T-cell (primary cell): ENCODE results near the gene PERP. TPM values are rescaled to one million over a fixed set of nuclear protein-coding genes. Genes with fewer than 3 reads are reported as not detected.
"Not testable (repeated sequence)": the region's sequence is repeated elsewhere in the genome, so short reads cannot be mapped to it uniquely, and the experiment has no call there.

Experiments
- ATAC-seq, 4 experiments: fragments of 200-7000 bp in 3 of 4; fragments of 150-1000 bp in 1 of 4; cut with Tn5 transposase; replicated peaks in 1 of 4; 1 replicate in 3 of 4; 2 replicates in 1 of 4; pipeline ENCODE4 v1.10.0; 2021; ENCODE audit warnings: moderate library complexity in 3 of 4, mild to moderate bottlenecking in 2 of 4, moderate number of reproducible peaks in 1 of 4
- CTCF ChIA-PET, 2 donors: fragments of 300-600 bp; sonication (Branson Sonifier 250); formaldehyde crosslinking; loops; one replicate each; lab custom pipeline; 2022; ENCODE audit warnings: antibody characterized with exemption in 2 of 2; lab: Charles Lee
- POLR2A ChIA-PET, 2 donors: fragments of 300-600 bp; sonication (Branson Sonifier 250); formaldehyde crosslinking; loops; one replicate each; lab custom pipeline; 2022; ENCODE audit warnings: antibody characterized with exemption in 2 of 2; lab: Charles Lee
- DNase-seq, 35 experiments: peaks; one replicate each; pipeline versions ENCODE4 v3.0.0 to v3.0.0-alpha.2; 2013 to 2023
- H3K27ac ChIP-seq: one replicate; pipeline ENCODE4 v1.5.1; 2013; ENCODE audit warnings: low read length
- H3K27me3 ChIP-seq, 2 experiments: replicated peaks in 1 of 2; 1 replicate in 1 of 2; 2 replicates in 1 of 2; pipeline versions ENCODE4 v1.6.1 to v1.7.0; 2013; ENCODE audit warnings: low read length in 1 of 2, mixed read lengths in 1 of 2; ENCODE audit not compliant: control insufficient read depth in 2 of 2, insufficient read depth in 2 of 2; ENCODE audit errors: extremely low read depth in 1 of 2
- H3K36me3 ChIP-seq, 2 donors: 1 replicate in 1 of 2; 2 replicates in 1 of 2; pipeline versions ENCODE4 v1.6.1 to v1.7.0; 2013; ENCODE audit warnings: low read length in 1 of 2; ENCODE audit not compliant: control insufficient read depth in 2 of 2, insufficient read depth in 1 of 2; ENCODE audit errors: extremely low read depth in 1 of 2
- H3K4me1 ChIP-seq, 2 experiments: 1 replicate in 1 of 2; 2 replicates in 1 of 2; pipeline versions ENCODE4 v1.6.1 to v1.7.0; 2013; ENCODE audit warnings: low read length in 2 of 2, mixed read lengths in 1 of 2; ENCODE audit not compliant: insufficient read depth in 2 of 2, control insufficient read depth in 1 of 2; ENCODE audit errors: extremely low read depth in 1 of 2
- H3K4me3 ChIP-seq, 2 donors: 1 replicate in 1 of 2; 2 replicates in 1 of 2; pipeline versions ENCODE4 v1.5.1 to v1.7.0; 2013; ENCODE audit warnings: mild to moderate bottlenecking in 2 of 2, low read length in 1 of 2, moderate library complexity in 1 of 2; ENCODE audit not compliant: control insufficient read depth in 1 of 2; ENCODE audit errors: extremely low read depth in 1 of 2
- H3K9me3 ChIP-seq: 2 replicates; pipeline ENCODE4 v1.7.0; 2013
- H3K27ac Mint-ChIP-seq, 2 donors: one replicate each; pipeline ENCODE4 v1.8.0; 2020 to 2021; ENCODE audit warnings: mild to moderate bottlenecking in 2 of 2, mixed read lengths in 2 of 2
- H3K27me3 Mint-ChIP-seq, 2 donors: one replicate each; pipeline ENCODE4 v1.8.0; 2021 to 2022; ENCODE audit warnings: mixed read lengths in 2 of 2
- H3K36me3 Mint-ChIP-seq: one replicate; pipeline ENCODE4 v1.8.0; 2021; ENCODE audit warnings: mixed read lengths
- H3K4me1 Mint-ChIP-seq, 3 donors: one replicate each; pipeline ENCODE4 v1.8.0; 2020 to 2022; ENCODE audit warnings: mixed read lengths in 3 of 3, mild to moderate bottlenecking in 1 of 3
- H3K4me3 Mint-ChIP-seq, 3 donors: one replicate each; pipeline ENCODE4 v1.8.0; 2020 to 2022; ENCODE audit warnings: mild to moderate bottlenecking in 3 of 3, mixed read lengths in 3 of 3, moderate library complexity in 3 of 3
- H3K9me3 Mint-ChIP-seq, 3 donors: one replicate each; pipeline ENCODE4 v1.8.0; 2020 to 2022; ENCODE audit warnings: mixed read lengths in 3 of 3
- WGBS: methylation state at CpG from one replicate; pipeline ENCODE4 v1.1.5; 2013; ENCODE audit warnings: missing lambda C conversion rate; ENCODE audit not compliant: insufficient coverage; 5-methylcytosine and 5-hydroxymethylcytosine counted together
- total RNA-seq, 35 experiments: library from RNA in 6 of 35; stranded (reverse) in 6 of 35; fragments of 120-200 nt in 1 of 35; gene quantifications; one replicate each; pipeline versions ENCODE4 v1.2.1 to v1.2.4 and lab custom pipeline; 2013 to 2026

The PERP gene
- total RNA-seq, 5 donors from 2014 or later (not counting 1 experiment from before 2014, with no cell fraction given): 0.80 to 6.2 (median 2.4) TPM

DNA sequence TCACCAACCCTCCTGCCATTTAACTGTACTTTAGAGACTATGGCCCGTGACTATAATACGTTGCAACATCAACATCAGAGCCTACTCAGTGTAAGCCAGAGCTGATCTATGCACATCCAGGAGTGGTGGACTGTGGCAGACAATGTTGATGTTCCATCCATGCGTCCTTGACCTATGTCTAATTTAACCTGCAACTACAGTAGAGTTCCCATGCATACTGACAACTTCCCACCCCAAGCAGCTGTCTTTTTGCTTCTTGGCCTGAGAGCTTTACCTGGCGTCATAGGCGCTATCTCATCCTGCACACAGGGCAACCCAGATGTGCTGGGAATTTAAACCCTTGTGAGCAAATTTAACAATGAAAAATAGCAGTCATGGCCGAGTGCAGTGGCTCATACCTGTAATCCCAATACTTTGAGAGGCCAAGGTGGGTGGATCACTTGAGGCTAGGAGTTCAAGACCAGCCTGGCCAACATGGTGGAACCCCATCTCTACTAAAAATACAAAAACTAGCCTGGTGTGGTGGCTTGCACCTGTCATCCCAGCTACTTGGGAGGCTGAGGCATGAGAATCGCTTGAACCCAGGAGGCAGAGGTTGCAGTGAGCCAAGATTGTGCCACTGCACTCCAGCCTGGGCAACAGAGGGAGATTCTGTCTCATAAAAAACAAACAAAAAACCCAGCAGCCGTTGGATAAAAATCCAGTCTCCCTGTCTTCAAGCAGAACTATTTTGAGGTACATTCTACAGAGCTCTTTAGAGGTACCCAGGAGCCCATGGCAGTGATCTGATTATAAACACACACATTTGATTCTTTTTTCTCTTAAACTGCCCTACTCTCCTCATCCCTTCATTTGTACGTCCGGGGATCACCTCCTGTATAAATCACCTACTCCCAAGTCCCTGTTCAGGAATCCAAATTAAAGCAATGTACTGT is 22.0 kb downstream of the PERP start:
- DNase-seq (no peak), ATAC-seq (no peak)
- Histone ChIP-seq H3K4me3 (no peak overlapping the region), H3K27ac (no peak overlapping the region), H3K9me3 (no peaks in the 10 kb centered on the region), H3K27me3 (peaks cover 0 to 2% of the 10 kb centered on the region in 2 experiments), H3K4me1 (no peaks in the 10 kb centered on the region), H3K36me3 (no peaks in the 10 kb centered on the region)
- peaks cover 5 to 41% of the 10 kb centered on the region in 2 donors for H3K27me3 Mint-ChIP-seq
- POLR2A ChIA-PET: no interaction called here
- no peak overlapping the region for H3K27ac Mint-ChIP-seq
- no peaks in the 10 kb centered on the region for H3K4me1 Mint-ChIP-seq
- H3K9me3 Mint-ChIP-seq: no peaks in the 10 kb centered on the region
- H3K4me3 Mint-ChIP-seq: no peak overlapping the region
- 81% methylated on average over 7 of the region's 10 CpGs for WGBS
- CTCF ChIA-PET: interaction anchor here in 1 of 2 donors (0.5 to 0.6 kb wide), 2 partner anchors 9 to 199 kb away, joined by 3 to 4 read pairs; no protein-coding TSS in a partner anchor
- H3K36me3 Mint-ChIP-seq: no peaks in the 10 kb centered on the region

DNA sequence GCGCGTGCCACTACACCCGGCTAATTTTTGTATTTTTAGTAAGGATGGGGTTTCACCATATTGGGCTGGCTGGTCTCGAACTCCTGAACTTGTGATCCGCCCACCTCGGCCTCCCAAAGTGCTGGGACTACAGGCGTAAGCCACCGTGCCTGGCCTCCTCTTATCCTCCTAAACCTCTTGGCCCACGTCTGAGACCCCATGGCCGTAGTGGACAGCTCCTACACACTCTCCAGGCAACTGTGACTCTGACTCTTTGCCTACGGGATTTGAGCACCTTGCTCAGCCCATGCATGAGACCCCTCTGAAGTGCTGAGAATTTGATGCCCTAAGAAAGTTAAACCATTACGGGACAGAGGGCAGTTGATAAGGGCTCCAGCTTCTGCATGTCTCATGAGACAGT is 25.0 kb downstream of the PERP start:
- POLR2A ChIA-PET: no interaction called here
- no peaks in the 10 kb centered on the region for H3K4me1 Mint-ChIP-seq
- peaks cover 0 to 3% (median 0%) of the 10 kb centered on the region in 3 donors for H3K9me3 Mint-ChIP-seq
- Histone ChIP-seq H3K4me1 (no peaks in the 10 kb centered on the region), H3K36me3 (no peaks in the 10 kb centered on the region), H3K9me3 (no peaks in the 10 kb centered on the region), H3K27me3 (peaks cover 0 to 2% of the 10 kb centered on the region in 2 experiments), H3K4me3 (no peak overlapping the region), H3K27ac (no peak overlapping the region)
- ATAC-seq (no peak), DNase-seq (no peak)
- CTCF ChIA-PET: no interaction called here
- peaks cover 22 to 51% of the 10 kb centered on the region in 2 donors for H3K27me3 Mint-ChIP-seq
- H3K36me3 Mint-ChIP-seq: no peaks in the 10 kb centered on the region
- no peak overlapping the region for H3K4me3 Mint-ChIP-seq
- WGBS: 75% methylated on average over 6 of the region's 12 CpGs
- H3K27ac Mint-ChIP-seq: no peak overlapping the region

DNA sequence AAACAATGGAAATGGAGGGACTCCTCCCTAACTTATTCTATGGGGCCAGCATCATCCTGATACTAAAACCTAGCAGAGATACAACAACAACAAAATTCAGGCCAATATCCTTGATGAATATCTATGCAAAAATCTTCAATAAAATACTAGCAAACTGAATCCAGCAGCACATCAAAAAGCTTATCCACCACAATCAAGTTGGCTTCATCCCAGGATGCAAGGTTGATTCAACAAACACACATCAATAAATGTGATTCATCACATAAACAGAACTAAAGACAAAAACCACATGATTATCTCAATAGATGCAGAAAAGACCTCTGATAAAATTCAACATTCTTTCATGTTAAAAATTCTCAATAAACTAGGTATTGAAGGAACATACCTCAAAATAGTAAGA is 27.7 kb downstream of the PERP start:
- CTCF ChIA-PET, H3K4me1 Mint-ChIP-seq, H3K9me3 ChIP-seq, H3K27ac ChIP-seq, ATAC-seq, H3K4me3 ChIP-seq, H3K36me3 ChIP-seq, H3K9me3 Mint-ChIP-seq, H3K4me1 ChIP-seq, DNase-seq, H3K36me3 Mint-ChIP-seq, H3K4me3 Mint-ChIP-seq, H3K27ac Mint-ChIP-seq, POLR2A ChIA-PET: not testable (repeated sequence)
- H3K27me3 Mint-ChIP-seq: peaks cover 41 to 66% of the 10 kb centered on the region in 2 donors
- H3K27me3 ChIP-seq: peaks cover 0 to 12% of the 10 kb centered on the region in 2 experiments

DNA sequence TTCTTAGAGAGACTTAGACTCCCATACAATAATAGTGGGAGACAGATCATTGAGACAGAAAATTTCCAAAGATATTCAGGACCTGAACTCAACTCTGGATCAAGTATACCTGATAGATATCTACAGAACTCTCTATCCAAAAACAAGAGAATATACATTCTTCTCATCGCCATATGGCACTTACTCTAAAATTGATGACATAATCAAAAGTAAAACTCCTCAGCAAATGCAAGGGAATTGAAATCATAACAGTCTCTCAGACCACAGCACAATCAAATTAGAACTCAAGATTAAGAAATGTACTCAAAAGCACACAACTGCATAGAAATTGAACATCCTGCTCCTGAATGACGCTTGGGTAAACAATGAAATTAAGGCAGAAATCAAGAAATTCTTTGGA is 28.7 kb downstream of the PERP start:
- H3K4me3 Mint-ChIP-seq: no peak overlapping the region
- peaks cover 6 to 11% (median 8%) of the 10 kb centered on the region in 3 donors for H3K9me3 Mint-ChIP-seq
- Histone ChIP-seq H3K36me3 (no peaks in the 10 kb centered on the region), H3K4me1 (no peaks in the 10 kb centered on the region), H3K27ac (no peak overlapping the region), H3K4me3 (no peak overlapping the region), H3K9me3 (no peaks in the 10 kb centered on the region), H3K27me3 (peaks cover 0 to 12% of the 10 kb centered on the region in 2 experiments)
- ChIA-PET POLR2A (no interaction called here), CTCF (no interaction called here)
- H3K27ac Mint-ChIP-seq: no peak overlapping the region
- DNase-seq (no peak), ATAC-seq (no peak)
- H3K4me1 Mint-ChIP-seq: no peaks in the 10 kb centered on the region
- H3K27me3 Mint-ChIP-seq: peaks cover 41 to 74% of the 10 kb centered on the region in 2 donors
- WGBS: no CpG with 5 or more reads among the region's 2 CpGs
- no peaks in the 10 kb centered on the region for H3K36me3 Mint-ChIP-seq

DNA sequence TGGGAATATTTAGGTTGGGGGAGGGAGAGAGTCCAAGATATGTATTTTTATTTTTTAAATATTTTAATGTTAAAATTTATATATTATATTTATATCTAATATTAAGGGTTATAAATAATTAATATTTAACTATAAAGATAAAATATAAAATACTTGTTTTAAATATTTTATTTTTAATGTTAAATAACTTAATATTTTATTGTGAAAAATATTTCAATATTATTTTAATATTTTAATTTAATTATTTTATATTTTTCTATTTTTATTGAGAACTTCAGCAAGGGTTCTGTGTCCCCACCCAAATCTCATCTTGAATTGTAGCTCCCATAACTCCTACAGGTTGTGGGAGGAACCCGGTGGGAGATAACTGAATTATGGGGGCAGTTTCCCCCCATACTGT is 34.0 kb downstream of the PERP start:
- H3K27ac Mint-ChIP-seq: no peak overlapping the region
- Histone ChIP-seq H3K36me3 (no peaks in the 10 kb centered on the region), H3K9me3 (no peaks in the 10 kb centered on the region), H3K4me1 (no peaks in the 10 kb centered on the region), H3K4me3 (no peak overlapping the region), H3K27me3 (peaks cover 0 to 10% of the 10 kb centered on the region in 2 experiments), H3K27ac (no peak overlapping the region)
- POLR2A ChIA-PET: no interaction called here
- CTCF ChIA-PET: interaction anchor here in 1 of 2 donors (0.5 kb wide), 1 partner anchor 514 kb away, joined by 4 read pairs; no protein-coding TSS in a partner anchor
- ATAC-seq (no peak), DNase-seq (no peak)
- peaks cover 7 to 11% (median 9%) of the 10 kb centered on the region in 3 donors for H3K9me3 Mint-ChIP-seq
- WGBS: no CpG with 5 or more reads among the region's 1 CpG
- H3K4me1 Mint-ChIP-seq: no peaks in the 10 kb centered on the region
- no peaks in the 10 kb centered on the region for H3K36me3 Mint-ChIP-seq
- no peak overlapping the region for H3K4me3 Mint-ChIP-seq
- peaks cover 27 to 38% of the 10 kb centered on the region in 2 donors for H3K27me3 Mint-ChIP-seq

DNA sequence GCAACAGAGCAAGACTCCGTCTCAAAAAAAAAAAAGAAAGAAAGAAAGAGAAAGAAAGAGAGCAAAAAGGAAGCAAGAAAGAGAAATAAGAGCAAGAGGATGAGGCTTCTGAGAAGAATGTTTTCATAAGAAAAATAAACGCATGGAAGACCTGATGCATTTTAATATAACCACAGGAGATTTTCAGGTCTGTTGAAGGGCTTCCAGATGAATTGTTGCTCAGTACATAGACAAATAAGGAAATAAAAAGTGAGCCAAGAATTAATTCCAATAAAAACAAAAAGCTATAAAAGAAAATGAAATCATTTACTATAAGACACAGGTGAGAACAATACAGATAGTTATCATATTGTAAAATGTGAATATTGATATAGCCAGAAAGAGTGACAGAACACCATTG is 43.5 kb downstream of the PERP start:
- Histone ChIP-seq H3K4me3 (no peak overlapping the region), H3K36me3 (no peaks in the 10 kb centered on the region), H3K9me3 (no peaks in the 10 kb centered on the region), H3K4me1 (no peaks in the 10 kb centered on the region), H3K27me3 (peaks cover 0 to 11% of the 10 kb centered on the region in 2 experiments), H3K27ac (no peak overlapping the region)
- ATAC-seq: no peak
- Mint-ChIP-seq H3K27ac (no peak overlapping the region), H3K27me3 (peaks cover 11 to 13% of the 10 kb centered on the region in 2 donors), H3K36me3 (no peaks in the 10 kb centered on the region), H3K9me3 (no peaks in the 10 kb centered on the region), H3K4me3 (no peak overlapping the region), H3K4me1 (peaks cover 0 to 3% (median 0%) of the 10 kb centered on the region in 3 donors)
- WGBS: 86% methylated on average over 1 of the region's 2 CpGs
- DNase-seq: no peak
- CTCF ChIA-PET: interaction anchor here (0.5 to 0.7 kb wide), 2 partner anchors 403 to 404 kb away, joined by 3 to 4 read pairs; no protein-coding TSS in a partner anchor
- POLR2A ChIA-PET: interaction anchor here in 1 of 2 donors (0.5 kb wide), 1 partner anchor 49 kb away, joined by 4 read pairs; no protein-coding TSS in a partner anchor
